Calu3 (cell line): ENCODE measurements around the gene ARID1B. TPM values are rescaled to one million over a fixed set of nuclear protein-coding genes. Genes with fewer than 3 reads are reported as not detected.

Source experiments
- BruUV-seq: library from RNA; stranded (reverse); fragments of 400-500 nt; replicated peaks from 2 replicates; lab custom pipeline; 2021; lab: Mats Ljungman, UMichigan
- CTCF ChIA-PET: fragments of 300-600 bp; sonication (Branson Sonifier 250); formaldehyde crosslinking; loops from one replicate; lab custom pipeline; 2022; ENCODE audit warnings: antibody characterized with exemption; lab: Charles Lee
- DNase-seq: peaks from one replicate; pipeline ENCODE4 v3.0.0; 2022
- H3K27ac Mint-ChIP-seq: one replicate; pipeline ENCODE4 v1.8.0; 2022; ENCODE audit warnings: mixed read lengths; ENCODE audit not compliant: unreplicated experiment
- H3K27me3 Mint-ChIP-seq: one replicate; pipeline ENCODE4 v1.8.0; 2022; ENCODE audit warnings: mixed read lengths; ENCODE audit not compliant: unreplicated experiment
- H3K36me3 Mint-ChIP-seq: one replicate; pipeline ENCODE4 v1.8.0; 2022; ENCODE audit warnings: mild to moderate bottlenecking, moderate library complexity, mixed read lengths; ENCODE audit not compliant: insufficient read depth, unreplicated experiment
- H3K4me1 Mint-ChIP-seq: one replicate; pipeline ENCODE4 v1.8.0; 2022; ENCODE audit warnings: mild to moderate bottlenecking, low read depth, mixed read lengths; ENCODE audit not compliant: unreplicated experiment
- H3K4me3 Mint-ChIP-seq: one replicate; pipeline ENCODE4 v1.8.0; 2022; ENCODE audit warnings: mild to moderate bottlenecking, low read depth, moderate library complexity, mixed read lengths; ENCODE audit not compliant: unreplicated experiment
- H3K9me3 Mint-ChIP-seq: one replicate; pipeline ENCODE4 v1.8.0; 2022; ENCODE audit warnings: low read depth, mixed read lengths; ENCODE audit not compliant: unreplicated experiment
- intact Hi-C: fragments of 100-400 bp; cut with micrococcal nuclease; formaldehyde crosslinking; loops from one replicate; pipeline ENCODE4 v1.10.0; 2022; ENCODE audit not compliant: unreplicated experiment
- total RNA-seq: library from RNA; stranded (reverse); gene quantifications from 2 replicates; pipeline ENCODE4 v1.2.3, GENCODE V29; 2022
- TF ChIP-seq, protein P1 (sequence below): fragments of 200-600 bp; IDR thresholded peaks from one replicate; pipeline ENCODE4 v1.8.0; 2022; ENCODE audit warnings: antibody characterized with exemption; ENCODE audit not compliant: unreplicated experiment

The ARID1B gene
- total RNA-seq, 1 experiment from 2014 or later, result 53.5 TPM

DNA sequence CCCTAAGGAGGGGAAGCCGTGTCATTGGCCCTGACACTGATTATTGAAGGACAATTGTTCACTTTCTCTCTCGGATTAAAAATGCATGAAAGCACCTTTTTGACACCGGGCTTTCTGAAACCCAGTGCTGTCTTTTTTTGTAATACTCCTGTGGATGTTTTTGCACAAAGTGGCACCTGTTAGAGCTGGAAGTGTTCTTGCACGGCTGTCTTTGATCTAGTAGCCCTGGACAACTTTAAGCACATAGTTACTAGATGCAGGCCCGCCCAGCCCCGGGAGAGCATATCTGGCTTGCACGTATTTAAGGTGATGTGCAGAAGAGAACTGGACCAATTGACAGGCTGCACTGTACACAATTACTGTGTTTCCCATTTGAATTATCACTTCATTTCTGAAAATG, 72.6 kb downstream of the ARID1B start:
- intact Hi-C loops, result no loop called here
- no TSS peak for BruUV-seq

DNA sequence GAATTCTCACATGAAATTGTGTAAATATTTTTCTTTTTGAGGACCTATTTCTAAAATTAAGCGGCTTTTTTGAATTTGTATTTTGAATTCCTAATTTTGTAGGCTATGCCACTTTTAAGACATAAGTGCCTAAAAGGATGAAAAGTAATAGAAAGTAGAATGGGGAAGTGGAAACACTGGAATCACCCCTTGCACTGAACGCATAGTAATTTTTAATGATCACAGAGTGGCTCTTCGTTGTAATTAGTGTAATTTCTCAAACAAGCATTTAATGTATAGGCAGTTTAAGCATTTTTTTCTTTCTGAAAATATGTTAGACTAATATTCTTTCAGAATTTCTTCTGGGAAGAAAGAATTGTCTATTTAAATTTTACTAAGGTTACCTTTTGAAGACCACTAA, 73.2 kb downstream of the ARID1B start:
- H3K9me3 Mint-ChIP-seq, result no peaks in the 10 kb centered on the region
- TF ChIP-seq, protein P1, sequence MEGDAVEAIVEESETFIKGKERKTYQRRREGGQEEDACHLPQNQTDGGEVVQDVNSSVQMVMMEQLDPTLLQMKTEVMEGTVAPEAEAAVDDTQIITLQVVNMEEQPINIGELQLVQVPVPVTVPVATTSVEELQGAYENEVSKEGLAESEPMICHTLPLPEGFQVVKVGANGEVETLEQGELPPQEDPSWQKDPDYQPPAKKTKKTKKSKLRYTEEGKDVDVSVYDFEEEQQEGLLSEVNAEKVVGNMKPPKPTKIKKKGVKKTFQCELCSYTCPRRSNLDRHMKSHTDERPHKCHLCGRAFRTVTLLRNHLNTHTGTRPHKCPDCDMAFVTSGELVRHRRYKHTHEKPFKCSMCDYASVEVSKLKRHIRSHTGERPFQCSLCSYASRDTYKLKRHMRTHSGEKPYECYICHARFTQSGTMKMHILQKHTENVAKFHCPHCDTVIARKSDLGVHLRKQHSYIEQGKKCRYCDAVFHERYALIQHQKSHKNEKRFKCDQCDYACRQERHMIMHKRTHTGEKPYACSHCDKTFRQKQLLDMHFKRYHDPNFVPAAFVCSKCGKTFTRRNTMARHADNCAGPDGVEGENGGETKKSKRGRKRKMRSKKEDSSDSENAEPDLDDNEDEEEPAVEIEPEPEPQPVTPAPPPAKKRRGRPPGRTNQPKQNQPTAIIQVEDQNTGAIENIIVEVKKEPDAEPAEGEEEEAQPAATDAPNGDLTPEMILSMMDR, result no peak
- no TSS peak for BruUV-seq
- H3K4me3 Mint-ChIP-seq, result no peak overlapping the region
- H3K27me3 Mint-ChIP-seq, result no peaks in the 10 kb centered on the region
- no peaks in the 10 kb centered on the region for H3K36me3 Mint-ChIP-seq
- no peak overlapping the region for H3K27ac Mint-ChIP-seq
- no peaks in the 10 kb centered on the region for H3K4me1 Mint-ChIP-seq
- CTCF ChIA-PET, result no interaction called here
- DNase-seq, result no peak
- intact Hi-C loops, result no loop called here

More for the DNA sequence above, 72.6 kb downstream of the ARID1B start:
- TF ChIP-seq, protein P1, result no peak
- H3K4me1 Mint-ChIP-seq, result no peaks in the 10 kb centered on the region
- H3K27me3 Mint-ChIP-seq, result no peaks in the 10 kb centered on the region
- DNase-seq, result no peak
- H3K4me3 Mint-ChIP-seq, result no peak overlapping the region
- no peaks in the 10 kb centered on the region for H3K9me3 Mint-ChIP-seq
- H3K36me3 Mint-ChIP-seq, result no peaks in the 10 kb centered on the region
- no peak overlapping the region for H3K27ac Mint-ChIP-seq
- CTCF ChIA-PET, result no interaction called here

DNA sequence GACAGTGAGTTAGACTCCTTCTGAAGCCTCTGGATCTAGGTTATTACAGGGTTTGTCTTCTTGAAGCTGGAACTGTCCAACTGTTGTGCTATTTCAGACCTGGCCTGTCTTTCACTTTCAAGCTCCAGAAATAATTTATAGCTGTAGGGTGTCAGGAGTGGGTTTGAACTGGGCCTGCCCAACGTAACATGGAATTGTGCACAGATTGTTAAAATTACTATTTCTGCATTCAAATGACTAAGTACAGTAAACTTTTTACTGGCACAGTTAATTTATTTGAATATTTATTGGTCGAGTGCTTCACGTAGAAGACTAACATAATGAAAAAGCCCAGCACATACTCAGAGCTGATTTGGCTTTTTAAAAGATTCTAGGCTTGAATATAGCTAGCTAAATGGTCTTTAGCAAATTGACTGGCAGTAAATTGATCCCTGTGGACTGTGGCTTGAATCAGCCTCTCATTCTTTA, 74.3 kb downstream of the ARID1B start:
- H3K27me3 Mint-ChIP-seq, result no peaks in the 10 kb centered on the region
- no peaks in the 10 kb centered on the region for H3K9me3 Mint-ChIP-seq
- H3K27ac Mint-ChIP-seq, result no peak overlapping the region
- intact Hi-C loops, result no loop called here
- CTCF ChIA-PET, result no interaction called here
- H3K36me3 Mint-ChIP-seq, result no peaks in the 10 kb centered on the region
- H3K4me3 Mint-ChIP-seq, result no peak overlapping the region
- TF ChIP-seq, protein P1, result no peak
- DNase-seq, result no peak
- no peaks in the 10 kb centered on the region for H3K4me1 Mint-ChIP-seq
- no TSS peak for BruUV-seq

DNA sequence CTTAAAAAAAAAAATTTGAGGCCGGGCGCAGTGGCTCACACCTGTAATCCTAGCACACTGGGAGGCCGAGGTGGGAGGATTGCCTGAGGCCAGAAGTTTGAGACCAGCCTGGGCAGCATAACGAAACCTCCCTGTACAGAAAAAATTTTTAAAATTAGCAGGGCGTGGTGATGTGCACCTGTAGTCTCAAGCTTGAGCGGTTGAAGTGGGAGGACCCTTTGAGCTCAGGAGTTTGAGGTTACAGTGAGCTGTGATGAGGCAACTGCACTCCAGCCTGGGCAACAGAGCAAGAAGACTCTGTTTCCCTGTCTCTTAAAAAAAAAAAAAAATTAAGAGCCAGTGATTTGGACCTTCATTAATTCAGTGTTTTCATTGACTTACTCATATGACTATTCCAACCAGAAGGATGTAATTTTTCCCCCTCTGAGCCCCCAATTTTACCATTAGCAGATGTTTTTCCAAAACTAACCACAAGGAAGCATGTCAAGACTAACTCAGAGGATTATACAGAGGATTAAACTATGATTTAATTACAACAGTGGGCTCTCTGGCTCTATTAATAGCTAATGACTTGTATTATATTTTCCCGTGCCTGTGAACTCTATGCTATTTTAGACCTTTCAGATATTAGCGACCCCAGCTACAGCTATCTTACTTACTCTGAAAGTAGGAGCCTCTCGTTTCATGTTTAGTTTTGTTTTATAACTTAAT, 75.1 kb downstream of the ARID1B start:
- no peaks in the 10 kb centered on the region for H3K36me3 Mint-ChIP-seq
- TF ChIP-seq, protein P1, result no peak
- no peak overlapping the region for H3K27ac Mint-ChIP-seq
- H3K9me3 Mint-ChIP-seq, result no peaks in the 10 kb centered on the region
- BruUV-seq, result no TSS peak
- CTCF ChIA-PET, result no interaction called here
- no peaks in the 10 kb centered on the region for H3K27me3 Mint-ChIP-seq
- no peaks in the 10 kb centered on the region for H3K4me1 Mint-ChIP-seq
- intact Hi-C loops, result no loop called here
- DNase-seq, result no peak
- no peak overlapping the region for H3K4me3 Mint-ChIP-seq
